GM10266 (cell line): ENCODE measurements around the gene RPL21.

Source experiments
- DNase-seq: peaks from one replicate; pipeline ENCODE4 v3.0.0; 2012; ENCODE audit errors: extremely low spot score
- CTCF ChIP-seq: IDR thresholded peaks from 2 replicates; pipeline ENCODE4 v1.5.1; 2012; ENCODE audit warnings: mild to moderate bottlenecking, low read depth; ENCODE audit not compliant: control insufficient read depth, insufficient read depth; ENCODE audit errors: missing control alignments

Gene RPL21

GRCh38 chr13:27245610-27246009, 5.7 kb upstream of the RPL21 start:
- no peak for TF ChIP-seq CTCF
- DNase-seq = no peak

- DNase-seq = no peak
- no peak for TF ChIP-seq CTCF
Observed at GRCh38 chr13:27250833-27251165, 559 bp upstream of the RPL21 start.

GRCh38 chr13:27252467-27252866, 1.1 kb downstream of the RPL21 start:
- no peak for TF ChIP-seq CTCF
- no peak for DNase-seq

- DNase-seq = no peak
- no peak for TF ChIP-seq CTCF
Observed at GRCh38 chr13:27257233-27257568, 5.8 kb downstream of the RPL21 start.

- no peak for TF ChIP-seq CTCF
- DNase-seq = no peak
Observed at GRCh38 chr13:27257648-27258253, 6.4 kb downstream of the RPL21 start.

GRCh38 chr13:27258637-27259386, 7.5 kb downstream of the RPL21 start:
- DNase-seq = no peak
- no peak for TF ChIP-seq CTCF

GRCh38 chr13:27259831-27260230, 8.5 kb downstream of the RPL21 start:
- DNase-seq = no peak
- no peak for TF ChIP-seq CTCF
